HFF-Myc (cell line): Measurements from ENCODE around the gene MYO1G.

Experiments
- DNase-seq: peaks from one replicate; pipeline ENCODE4 v3.0.0-alpha.2; 2011; ENCODE audit warnings: low read depth; ENCODE audit errors: extremely low read depth
- H3K4me3 ChIP-seq: replicated peaks from 2 replicates; pipeline ENCODE4 v1.5.1; 2011; ENCODE audit warnings: low read depth, mild to moderate bottlenecking, control low read depth, low read length
- CTCF ChIP-seq: IDR thresholded peaks from 2 replicates; pipeline ENCODE4 v1.5.1; 2012; ENCODE audit warnings: mild to moderate bottlenecking, low read depth, low read length, control low read depth; ENCODE audit errors: missing control alignments

MYO1G gene

GRCh38 chr7:44970523-44971051 lies 8.2 kb downstream of the MYO1G start:
- no peak for DNase-seq
- H3K4me3 ChIP-seq: no peak overlapping the region
- no peak for TF ChIP-seq CTCF

- TF ChIP-seq CTCF: no peak
- no peak for DNase-seq
- no peak overlapping the region for H3K4me3 ChIP-seq
These were observed 8.9 kb downstream of the MYO1G start for GRCh38 chr7:44969701-44970522.

GRCh38 chr7:44969049-44969700 lies 9.6 kb downstream of the MYO1G start:
- DNase-seq: no peak
- TF ChIP-seq CTCF: no peak

GRCh38 chr7:44967571-44968446 lies 11.0 kb downstream of the MYO1G start:
- H3K4me3 ChIP-seq: no peak overlapping the region

More at GRCh38 chr7:44969049-44969700, 9.6 kb downstream of the MYO1G start:
- H3K4me3 ChIP-seq: no peak overlapping the region

GRCh38 chr7:44966731-44967538 lies 11.9 kb downstream of the MYO1G start:
- no peak overlapping the region for H3K4me3 ChIP-seq
- no peak for TF ChIP-seq CTCF
- no peak for DNase-seq

More at GRCh38 chr7:44967571-44968446, 11.0 kb downstream of the MYO1G start:
- DNase-seq: no peak
- TF ChIP-seq CTCF: peak; percentile 35
